HFF-Myc (cell line): ENCODE measurements around the gene FAM81B.

Source experiments
- DNase-seq: peaks from one replicate; pipeline ENCODE4 v3.0.0-alpha.2; 2011; ENCODE audit warnings: low read depth; ENCODE audit errors: extremely low read depth
- H3K4me3 ChIP-seq: replicated peaks from 2 replicates; pipeline ENCODE4 v1.5.1; 2011; ENCODE audit warnings: low read depth, mild to moderate bottlenecking, control low read depth, low read length
- TF ChIP-seq, protein P1 (sequence below): IDR thresholded peaks from 2 replicates; pipeline ENCODE4 v1.5.1; 2012; ENCODE audit warnings: mild to moderate bottlenecking, low read depth, low read length, control low read depth; ENCODE audit errors: missing control alignments

Gene FAM81B

DNA sequence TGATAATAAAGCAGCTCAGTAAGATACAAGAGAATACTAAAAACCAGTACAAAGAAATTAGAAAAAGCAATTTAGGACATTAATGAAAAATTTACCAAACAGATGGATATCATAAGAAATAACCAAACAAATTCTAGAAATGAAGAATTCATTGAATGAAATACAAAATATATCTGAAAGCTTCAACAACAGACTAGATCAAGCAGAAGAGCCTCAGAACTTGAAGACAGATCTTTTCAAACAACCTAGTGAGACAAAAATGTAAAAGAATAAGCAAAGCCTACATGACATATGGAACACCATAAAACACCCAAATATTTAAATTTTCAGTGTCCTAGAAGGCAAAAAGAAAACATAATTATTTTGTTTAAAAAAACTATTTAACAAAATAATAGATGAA is 96.7 kb downstream of the FAM81B start:
- no peak for DNase-seq
- TF ChIP-seq, protein P1, sequence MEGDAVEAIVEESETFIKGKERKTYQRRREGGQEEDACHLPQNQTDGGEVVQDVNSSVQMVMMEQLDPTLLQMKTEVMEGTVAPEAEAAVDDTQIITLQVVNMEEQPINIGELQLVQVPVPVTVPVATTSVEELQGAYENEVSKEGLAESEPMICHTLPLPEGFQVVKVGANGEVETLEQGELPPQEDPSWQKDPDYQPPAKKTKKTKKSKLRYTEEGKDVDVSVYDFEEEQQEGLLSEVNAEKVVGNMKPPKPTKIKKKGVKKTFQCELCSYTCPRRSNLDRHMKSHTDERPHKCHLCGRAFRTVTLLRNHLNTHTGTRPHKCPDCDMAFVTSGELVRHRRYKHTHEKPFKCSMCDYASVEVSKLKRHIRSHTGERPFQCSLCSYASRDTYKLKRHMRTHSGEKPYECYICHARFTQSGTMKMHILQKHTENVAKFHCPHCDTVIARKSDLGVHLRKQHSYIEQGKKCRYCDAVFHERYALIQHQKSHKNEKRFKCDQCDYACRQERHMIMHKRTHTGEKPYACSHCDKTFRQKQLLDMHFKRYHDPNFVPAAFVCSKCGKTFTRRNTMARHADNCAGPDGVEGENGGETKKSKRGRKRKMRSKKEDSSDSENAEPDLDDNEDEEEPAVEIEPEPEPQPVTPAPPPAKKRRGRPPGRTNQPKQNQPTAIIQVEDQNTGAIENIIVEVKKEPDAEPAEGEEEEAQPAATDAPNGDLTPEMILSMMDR, result no peak
- H3K4me3 ChIP-seq, result no peak overlapping the region
